IMR-90 (cell line): Measurements from ENCODE around the gene RPAP2.

Experiments
- MAZ ChIP-seq: IDR thresholded peaks from 2 replicates; pipeline ENCODE4 v1.6.1; 2012; ENCODE audit warnings: low read depth, mild to moderate bottlenecking, low read length, improper control_type of control experiment, moderate library complexity, borderline replicate concordance
- TF ChIP-seq, protein P1 (sequence below): conservative IDR thresholded peaks from 2 replicates; pipeline ENCODE4 v1.5.1; 2012; ENCODE audit warnings: mild to moderate bottlenecking, low read depth, low read length, improper control_type of control experiment

DNA sequence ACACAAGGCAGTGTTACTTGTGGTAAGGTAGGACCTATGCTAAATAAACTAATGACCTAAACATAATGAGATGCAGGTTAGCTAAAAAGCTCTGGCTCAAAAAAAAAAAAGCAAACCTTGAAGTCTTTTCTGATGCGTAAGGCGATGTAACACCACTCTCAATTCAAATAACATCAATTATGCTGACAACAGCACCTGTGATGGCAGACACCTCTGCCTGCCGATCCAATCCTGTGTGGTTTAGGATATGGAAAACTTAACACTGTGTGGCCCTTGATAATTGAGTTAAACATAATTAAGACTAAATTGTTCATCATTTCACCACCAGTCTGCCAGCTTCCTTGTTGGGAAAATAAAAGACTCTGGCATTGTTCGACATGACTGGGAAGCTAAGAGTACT lies 9.1 kb downstream of the RPAP2 start:
- TF ChIP-seq, protein P1, sequence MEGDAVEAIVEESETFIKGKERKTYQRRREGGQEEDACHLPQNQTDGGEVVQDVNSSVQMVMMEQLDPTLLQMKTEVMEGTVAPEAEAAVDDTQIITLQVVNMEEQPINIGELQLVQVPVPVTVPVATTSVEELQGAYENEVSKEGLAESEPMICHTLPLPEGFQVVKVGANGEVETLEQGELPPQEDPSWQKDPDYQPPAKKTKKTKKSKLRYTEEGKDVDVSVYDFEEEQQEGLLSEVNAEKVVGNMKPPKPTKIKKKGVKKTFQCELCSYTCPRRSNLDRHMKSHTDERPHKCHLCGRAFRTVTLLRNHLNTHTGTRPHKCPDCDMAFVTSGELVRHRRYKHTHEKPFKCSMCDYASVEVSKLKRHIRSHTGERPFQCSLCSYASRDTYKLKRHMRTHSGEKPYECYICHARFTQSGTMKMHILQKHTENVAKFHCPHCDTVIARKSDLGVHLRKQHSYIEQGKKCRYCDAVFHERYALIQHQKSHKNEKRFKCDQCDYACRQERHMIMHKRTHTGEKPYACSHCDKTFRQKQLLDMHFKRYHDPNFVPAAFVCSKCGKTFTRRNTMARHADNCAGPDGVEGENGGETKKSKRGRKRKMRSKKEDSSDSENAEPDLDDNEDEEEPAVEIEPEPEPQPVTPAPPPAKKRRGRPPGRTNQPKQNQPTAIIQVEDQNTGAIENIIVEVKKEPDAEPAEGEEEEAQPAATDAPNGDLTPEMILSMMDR: no peak
- no peak for TF ChIP-seq MAZ
